ENCODE results near the gene CYB5D1.
A peak's percentile ranks its signal among the peaks of the same experiment; 100 is the strongest.

Gene CYB5D1

DNA sequence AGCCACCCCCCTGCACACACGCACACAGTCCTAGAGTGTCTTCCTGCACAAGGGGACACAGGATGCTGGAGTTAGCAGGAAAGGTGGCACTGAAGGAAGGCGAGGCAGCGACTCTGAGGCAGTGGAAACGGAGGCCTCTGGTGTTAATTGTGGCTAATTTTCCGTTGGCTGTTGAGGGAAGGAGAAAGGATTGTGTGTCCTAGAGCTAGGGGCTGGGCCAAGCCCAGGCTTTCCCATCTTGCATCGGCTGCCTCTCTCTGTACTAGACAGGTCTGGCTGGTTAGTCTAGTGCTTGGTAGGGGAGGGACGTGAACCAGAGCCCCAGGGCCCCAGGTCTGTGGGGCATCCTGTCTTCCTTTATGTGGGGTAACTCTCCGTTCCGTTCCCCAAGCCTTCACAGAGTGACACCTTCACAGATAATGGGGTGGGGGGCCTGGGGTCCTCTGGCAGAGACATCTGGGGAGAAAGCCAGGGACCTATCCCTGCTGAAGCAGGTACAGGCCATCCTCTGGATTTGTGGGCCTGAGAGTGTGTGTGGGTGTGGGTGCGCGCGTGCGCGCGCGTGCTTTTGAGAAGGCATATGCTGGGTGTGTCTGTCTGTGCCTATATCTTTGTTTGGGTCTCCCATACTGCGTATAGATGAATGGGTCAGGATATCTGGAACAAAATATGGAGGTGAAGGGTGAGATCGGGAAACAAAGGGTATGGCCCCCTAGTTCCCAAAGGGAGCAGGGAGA lies 30.5 kb downstream of the CYB5D1 start, which contains the start of gene CHD3:
Gene CHD3, plus strand, starts transcription at position 606 of the 737 bp plus-strand sequence. CDS start 212 bp downstream, outside the sequence.
- DNase-seq = no peak

DNA sequence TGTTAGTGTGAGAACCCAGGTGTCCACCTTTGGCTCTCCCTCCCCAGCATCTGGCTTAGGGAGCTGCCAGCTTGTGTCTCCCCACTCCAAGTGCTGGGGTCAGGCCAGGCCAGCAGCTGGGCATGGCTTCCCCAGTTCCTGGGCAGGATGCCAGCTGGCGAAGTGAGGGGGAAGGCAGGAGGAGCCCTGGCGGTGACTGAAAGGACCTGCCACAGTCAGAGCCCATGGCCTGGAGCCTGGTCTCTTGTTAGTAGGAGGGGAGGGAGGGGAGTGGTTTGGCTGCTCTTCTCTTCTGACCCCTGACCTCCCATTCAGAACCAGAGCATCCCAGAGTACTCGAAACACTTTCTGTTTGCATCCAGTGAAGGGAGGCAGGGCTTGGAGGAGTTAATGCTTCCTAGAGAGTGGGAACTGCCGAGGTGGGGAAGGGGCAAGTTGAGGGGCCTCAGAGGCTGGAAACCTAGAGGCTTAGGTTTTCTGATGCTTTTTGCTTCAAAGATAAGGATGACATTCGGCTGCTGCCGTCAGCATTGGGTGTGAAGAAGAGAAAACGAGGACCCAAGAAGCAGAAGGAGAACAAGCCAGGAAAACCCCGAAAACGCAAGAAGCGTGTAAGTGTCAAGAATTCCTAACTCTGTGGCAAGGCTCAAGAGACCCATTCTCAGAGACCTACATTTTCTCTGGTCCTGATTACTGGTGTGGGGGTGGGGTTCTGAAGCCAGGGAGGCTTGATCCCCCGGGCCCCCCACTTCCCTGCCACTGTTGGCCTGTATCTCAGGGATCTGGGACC lies 31.6 kb downstream of the CYB5D1 start:
- DNase-seq = peak; percentile 73

DNA sequence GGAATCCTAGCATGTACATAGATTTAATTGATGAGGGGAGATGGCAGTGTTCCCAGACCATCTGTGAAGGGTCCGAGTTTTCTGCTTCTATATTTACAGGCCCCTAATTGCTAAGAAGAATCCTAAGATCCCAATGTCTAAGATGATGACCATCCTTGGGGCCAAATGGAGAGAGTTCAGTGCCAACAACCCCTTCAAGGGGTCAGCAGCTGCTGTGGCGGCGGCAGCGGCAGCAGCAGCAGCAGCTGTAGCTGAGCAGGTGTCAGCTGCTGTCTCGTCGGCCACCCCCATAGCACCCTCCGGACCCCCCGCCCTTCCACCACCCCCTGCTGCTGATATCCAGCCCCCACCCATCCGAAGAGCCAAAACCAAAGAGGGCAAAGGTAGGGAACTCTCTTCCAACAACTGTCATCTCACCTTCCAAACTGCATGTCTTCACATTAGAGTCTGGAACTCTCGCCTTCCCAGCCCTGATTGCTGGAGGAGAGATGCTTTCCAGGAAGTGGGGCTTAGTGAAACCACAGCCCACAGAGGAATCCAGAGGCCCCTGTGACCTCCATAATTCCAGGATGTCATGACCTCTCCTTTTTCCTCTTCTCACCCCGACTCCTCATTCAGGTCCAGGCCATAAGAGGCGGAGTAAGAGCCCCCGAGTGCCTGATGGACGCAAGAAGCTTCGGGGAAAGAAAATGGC lies 35.5 kb downstream of the CYB5D1 start:
- no peak for DNase-seq

DNA sequence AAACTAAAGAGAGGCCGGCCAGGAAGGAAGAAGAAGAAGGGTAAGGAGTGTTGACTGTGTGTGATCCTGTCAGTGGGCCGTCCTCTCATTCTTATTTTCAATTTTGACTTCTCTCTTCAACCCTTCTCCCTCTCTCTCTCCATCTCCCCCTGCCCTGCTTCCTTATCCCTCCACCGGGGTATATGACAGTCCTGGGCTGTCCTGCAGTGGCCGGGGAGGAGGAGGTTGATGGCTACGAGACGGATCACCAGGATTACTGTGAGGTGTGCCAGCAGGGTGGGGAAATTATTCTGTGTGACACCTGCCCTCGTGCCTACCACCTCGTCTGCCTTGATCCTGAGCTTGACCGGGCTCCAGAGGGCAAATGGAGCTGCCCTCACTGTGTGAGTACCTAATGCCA lies 36.4 kb downstream of the CYB5D1 start:
- no peak for DNase-seq

DNA sequence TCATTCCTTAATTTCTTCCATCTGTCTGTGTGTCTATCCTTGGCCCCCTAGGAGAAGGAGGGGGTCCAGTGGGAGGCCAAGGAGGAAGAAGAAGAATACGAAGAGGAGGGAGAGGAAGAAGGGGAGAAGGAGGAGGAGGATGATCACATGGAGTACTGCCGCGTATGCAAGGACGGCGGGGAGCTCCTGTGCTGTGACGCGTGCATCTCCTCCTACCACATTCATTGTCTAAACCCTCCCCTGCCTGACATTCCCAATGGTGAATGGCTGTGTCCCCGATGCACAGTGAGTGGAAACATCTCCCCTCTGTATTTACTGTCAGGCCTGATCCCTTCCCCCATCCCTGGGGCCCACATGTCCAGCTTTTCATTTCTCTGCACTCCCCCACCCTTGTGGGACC lies 37.1 kb downstream of the CYB5D1 start:
- DNase-seq = no peak

DNA sequence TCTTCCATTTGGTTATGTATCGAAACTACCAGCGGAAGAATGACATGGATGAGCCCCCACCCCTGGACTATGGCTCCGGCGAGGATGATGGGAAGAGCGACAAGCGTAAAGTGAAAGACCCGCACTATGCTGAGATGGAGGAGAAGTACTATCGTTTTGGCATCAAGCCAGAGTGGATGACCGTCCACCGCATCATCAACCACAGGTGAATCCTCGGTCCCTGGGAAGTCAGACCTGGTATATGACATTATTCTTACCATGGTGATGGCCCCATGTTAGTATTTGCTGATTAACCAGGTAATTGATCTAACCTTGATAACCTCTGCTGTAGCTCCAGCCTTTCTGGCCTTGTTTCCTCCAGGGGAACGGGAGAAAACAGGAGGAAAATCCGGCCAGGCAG lies 39.3 kb downstream of the CYB5D1 start:
- DNase-seq = no peak

DNA sequence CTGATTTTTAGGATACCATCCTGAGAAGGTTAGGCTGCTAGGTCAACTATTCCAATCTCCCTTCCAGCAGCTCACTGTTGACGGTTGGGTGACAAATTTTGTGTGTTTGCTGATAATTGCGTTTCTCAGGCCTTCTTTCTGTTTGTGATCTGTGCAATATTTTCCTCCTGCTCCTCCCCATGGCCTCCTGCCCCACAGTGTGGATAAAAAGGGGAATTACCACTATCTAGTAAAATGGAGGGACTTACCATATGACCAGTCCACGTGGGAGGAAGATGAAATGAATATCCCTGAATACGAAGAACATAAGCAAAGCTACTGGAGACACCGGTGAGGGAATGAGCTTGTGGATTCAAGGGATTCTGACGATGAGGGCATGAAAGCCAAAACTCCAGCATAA lies 40.0 kb downstream of the CYB5D1 start:
- DNase-seq = no peak

DNA sequence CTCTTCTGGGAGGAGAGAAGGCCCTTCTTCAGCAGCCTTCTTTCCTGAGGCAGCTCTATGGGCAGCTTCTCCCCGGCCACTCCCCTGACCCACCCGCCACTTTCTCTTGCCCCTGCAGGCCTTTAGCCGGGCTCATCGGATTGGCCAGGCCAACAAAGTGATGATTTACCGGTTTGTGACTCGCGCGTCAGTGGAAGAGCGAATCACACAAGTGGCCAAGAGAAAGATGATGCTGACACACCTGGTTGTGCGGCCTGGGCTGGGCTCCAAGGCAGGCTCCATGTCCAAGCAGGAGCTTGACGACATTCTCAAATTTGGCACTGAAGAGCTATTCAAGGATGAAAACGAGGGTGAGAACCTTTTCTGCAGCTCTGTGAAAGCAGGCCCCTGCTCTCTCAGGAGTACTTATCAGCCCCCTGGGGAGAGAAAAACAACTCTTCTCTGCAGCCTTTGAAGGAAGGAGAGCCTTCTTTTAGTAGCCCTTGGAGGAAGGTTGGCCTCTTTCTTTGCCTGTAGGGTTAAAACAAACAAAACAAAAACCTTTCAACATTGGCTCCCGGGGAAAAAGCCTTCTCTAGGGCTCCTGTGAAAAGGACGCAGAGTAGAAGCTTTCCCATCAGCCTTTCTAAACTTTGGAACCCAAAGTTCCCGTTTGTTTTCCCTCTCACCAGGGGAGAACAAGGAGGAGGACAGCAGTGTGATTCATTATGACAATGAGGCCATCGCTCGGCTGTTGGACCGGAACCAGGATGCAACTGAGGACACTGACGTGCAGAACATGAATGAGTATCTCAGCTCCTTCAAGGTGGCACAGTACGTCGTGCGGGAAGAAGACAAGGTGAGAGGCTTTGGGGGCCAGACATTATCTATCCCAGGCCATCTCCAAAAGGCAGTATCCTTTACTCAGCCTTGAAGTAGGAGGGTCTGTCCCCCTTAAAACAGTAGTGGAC lies 45.6 kb downstream of the CYB5D1 start:
- no peak for DNase-seq

DNA sequence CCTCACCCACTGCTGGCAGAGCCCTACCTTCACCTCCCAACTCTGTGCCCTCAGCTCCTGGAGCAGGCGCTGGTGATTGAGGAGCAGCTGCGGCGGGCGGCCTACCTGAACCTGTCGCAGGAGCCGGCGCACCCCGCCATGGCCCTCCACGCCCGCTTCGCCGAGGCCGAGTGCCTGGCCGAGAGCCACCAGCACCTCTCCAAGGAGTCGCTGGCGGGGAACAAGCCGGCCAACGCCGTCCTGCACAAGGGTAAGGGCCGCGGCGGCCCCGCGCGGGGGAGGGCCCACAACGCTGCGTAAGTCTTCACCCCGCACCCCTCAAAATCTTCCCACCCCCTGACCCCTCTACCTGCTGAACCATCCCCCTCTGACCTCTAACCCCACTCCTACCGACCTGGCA lies 51.3 kb downstream of the CYB5D1 start:
- DNase-seq = no peak

DNA sequence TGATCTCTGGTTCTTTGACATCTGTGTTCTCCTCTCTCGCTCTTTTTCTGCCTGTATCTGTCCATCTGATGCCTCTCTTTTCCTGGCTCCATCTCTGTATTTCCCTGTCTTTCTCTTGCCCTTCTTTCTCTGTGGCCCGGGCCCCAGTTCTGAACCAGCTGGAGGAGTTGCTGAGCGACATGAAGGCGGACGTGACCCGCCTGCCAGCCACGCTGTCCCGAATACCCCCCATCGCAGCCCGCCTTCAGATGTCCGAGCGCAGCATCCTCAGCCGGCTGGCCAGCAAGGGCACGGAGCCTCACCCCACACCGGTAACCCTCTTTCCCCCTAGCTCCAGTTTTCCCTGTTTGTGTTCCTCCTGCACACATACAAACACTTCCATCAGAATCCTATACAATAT lies 52.5 kb downstream of the CYB5D1 start:
- no peak for DNase-seq

DNA sequence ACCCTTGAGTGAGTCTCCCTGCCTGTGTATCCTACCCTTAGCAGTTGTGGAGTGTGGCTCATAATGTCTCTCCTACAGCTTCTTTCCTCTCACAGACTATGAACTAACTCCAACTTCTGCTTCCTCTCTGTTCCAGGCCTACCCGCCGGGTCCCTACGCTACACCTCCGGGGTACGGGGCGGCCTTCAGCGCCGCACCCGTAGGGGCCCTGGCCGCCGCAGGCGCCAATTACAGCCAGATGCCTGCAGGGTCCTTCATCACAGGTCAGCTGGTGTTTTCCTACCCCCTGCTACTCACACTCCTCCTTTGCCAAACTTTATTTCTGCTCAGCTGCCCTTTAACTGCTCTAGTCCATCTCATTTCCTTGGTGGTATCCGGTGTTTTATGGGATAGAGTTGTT lies 52.9 kb downstream of the CYB5D1 start:
- DNase-seq = no peak

DNA sequence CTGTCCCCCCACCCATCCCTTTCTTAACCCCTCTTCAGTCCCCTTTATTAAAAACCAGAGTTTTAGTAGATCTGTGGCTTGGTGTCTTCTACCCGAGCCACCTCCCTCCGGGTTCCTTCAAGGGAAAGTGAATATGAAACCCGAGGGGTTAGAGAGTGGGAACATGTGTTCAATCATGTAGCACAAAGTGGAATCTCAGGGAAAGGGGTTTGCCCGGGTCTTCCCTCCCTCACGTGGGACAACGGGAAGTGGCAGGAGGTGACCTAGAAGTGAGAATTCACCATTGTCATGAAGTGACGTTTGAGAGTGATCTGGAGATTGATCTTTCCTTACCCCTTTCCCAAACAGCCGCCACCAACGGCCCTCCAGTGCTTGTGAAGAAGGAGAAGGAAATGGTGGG lies 53.3 kb downstream of the CYB5D1 start:
- DNase-seq = no peak
